Mammary epithelial cell (primary cell): Measurements from ENCODE around the gene ARHGAP25.

Source experiments
- EZH2 ChIP-seq: IDR thresholded peaks from 2 replicates; pipeline ENCODE4 v1.6.1; 2012; ENCODE audit warnings: low read length, inconsistent platforms, borderline replicate concordance
- TF ChIP-seq, protein P1 (sequence below), 2 donors: IDR thresholded peaks in 1 of 2; conservative IDR thresholded peaks in 1 of 2; 2 replicates each; pipeline ENCODE4 v1.5.1; 2011 to 2012; ENCODE audit warnings: inconsistent platforms in 2 of 2, low read length in 2 of 2, mild to moderate bottlenecking in 2 of 2, control low read depth in 1 of 2, low read depth in 1 of 2; ENCODE audit not compliant: insufficient read depth in 1 of 2; ENCODE audit errors: extremely low read depth in 1 of 2

DNA sequence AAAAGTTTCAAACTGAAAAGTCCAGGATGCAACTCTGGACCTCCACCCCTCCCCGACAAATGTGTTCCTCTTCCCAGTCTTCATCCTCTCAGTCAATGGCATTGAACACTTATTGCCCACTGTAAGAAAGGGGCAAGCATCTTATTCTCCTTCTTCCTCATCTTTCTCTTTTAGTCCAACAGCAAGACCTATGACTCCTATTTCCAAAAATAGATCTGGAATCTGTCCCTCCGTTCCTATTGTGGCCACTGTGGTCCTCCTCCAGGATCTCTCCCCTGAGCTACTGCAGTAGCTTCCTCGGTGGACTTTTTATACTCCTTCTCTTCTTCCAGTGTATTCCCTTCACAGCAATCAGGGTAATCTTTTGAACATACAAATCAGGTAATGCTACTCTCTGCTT, 28.0 kb upstream of the ARHGAP25 start:
- TF ChIP-seq, protein P1, sequence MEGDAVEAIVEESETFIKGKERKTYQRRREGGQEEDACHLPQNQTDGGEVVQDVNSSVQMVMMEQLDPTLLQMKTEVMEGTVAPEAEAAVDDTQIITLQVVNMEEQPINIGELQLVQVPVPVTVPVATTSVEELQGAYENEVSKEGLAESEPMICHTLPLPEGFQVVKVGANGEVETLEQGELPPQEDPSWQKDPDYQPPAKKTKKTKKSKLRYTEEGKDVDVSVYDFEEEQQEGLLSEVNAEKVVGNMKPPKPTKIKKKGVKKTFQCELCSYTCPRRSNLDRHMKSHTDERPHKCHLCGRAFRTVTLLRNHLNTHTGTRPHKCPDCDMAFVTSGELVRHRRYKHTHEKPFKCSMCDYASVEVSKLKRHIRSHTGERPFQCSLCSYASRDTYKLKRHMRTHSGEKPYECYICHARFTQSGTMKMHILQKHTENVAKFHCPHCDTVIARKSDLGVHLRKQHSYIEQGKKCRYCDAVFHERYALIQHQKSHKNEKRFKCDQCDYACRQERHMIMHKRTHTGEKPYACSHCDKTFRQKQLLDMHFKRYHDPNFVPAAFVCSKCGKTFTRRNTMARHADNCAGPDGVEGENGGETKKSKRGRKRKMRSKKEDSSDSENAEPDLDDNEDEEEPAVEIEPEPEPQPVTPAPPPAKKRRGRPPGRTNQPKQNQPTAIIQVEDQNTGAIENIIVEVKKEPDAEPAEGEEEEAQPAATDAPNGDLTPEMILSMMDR (conservative IDR thresholded peaks at IDR 0.05 in 1 of 2, IDR thresholded peaks at IDR 0.05 in 1 of 2; ENCODE audit: extremely low read depth in 1 of 2, insufficient read depth in 1 of 2, low read depth in 1 of 2, low read length in 2 of 2) = no peak
- no peak for TF ChIP-seq EZH2
